GM10248 (cell line): ENCODE measurements around the gene OSBPL9.

Source experiments
- CTCF ChIA-PET: fragments of 300-600 bp; sonication (Branson Sonifier 250); formaldehyde crosslinking; extraction: SDS; loops from one replicate; lab custom pipeline; 2021; ENCODE audit warnings: antibody characterized with exemption; lab: Yijun Ruan, JAX
- POLR2A ChIA-PET: fragments of 350-650 bp; sonication (Branson Sonifier 250); formaldehyde crosslinking; extraction: SDS; loops from one replicate; lab custom pipeline; 2020; ENCODE audit warnings: antibody characterized with exemption; lab: Yijun Ruan, JAX
- DNase-seq: peaks from one replicate; pipeline ENCODE4 v3.0.0; 2012; ENCODE audit errors: extremely low spot score
- TF ChIP-seq, protein P1 (sequence below): IDR thresholded peaks from 2 replicates; pipeline ENCODE4 v1.5.1; 2012; ENCODE audit warnings: mild to moderate bottlenecking, low read depth; ENCODE audit errors: extremely low read depth, missing control alignments, control extremely low read depth

OSBPL9 gene

DNA sequence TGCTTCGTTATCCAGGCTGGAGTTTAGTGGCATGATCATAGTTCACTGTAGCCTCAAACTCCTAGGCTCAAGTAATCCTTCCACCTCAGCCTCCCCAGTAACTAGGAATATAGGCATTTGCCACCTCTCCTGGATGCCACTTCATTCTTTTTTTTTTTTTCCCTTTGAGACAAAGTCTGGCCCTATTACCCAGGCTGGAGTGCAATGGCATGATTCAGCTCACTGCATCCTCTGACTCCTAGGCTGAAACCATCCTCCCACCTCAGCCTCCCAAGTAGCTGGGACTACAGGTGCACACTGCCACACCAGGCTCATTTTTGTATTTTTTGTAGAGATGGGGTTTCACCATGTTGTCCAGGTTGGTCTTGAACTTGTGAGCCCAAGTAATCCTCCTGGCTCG lies 19.3 kb downstream of the OSBPL9 start:
- TF ChIP-seq, protein P1, sequence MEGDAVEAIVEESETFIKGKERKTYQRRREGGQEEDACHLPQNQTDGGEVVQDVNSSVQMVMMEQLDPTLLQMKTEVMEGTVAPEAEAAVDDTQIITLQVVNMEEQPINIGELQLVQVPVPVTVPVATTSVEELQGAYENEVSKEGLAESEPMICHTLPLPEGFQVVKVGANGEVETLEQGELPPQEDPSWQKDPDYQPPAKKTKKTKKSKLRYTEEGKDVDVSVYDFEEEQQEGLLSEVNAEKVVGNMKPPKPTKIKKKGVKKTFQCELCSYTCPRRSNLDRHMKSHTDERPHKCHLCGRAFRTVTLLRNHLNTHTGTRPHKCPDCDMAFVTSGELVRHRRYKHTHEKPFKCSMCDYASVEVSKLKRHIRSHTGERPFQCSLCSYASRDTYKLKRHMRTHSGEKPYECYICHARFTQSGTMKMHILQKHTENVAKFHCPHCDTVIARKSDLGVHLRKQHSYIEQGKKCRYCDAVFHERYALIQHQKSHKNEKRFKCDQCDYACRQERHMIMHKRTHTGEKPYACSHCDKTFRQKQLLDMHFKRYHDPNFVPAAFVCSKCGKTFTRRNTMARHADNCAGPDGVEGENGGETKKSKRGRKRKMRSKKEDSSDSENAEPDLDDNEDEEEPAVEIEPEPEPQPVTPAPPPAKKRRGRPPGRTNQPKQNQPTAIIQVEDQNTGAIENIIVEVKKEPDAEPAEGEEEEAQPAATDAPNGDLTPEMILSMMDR = no peak
- ChIA-PET CTCF (no interaction called here), POLR2A (no interaction called here)
- no peak for DNase-seq

DNA sequence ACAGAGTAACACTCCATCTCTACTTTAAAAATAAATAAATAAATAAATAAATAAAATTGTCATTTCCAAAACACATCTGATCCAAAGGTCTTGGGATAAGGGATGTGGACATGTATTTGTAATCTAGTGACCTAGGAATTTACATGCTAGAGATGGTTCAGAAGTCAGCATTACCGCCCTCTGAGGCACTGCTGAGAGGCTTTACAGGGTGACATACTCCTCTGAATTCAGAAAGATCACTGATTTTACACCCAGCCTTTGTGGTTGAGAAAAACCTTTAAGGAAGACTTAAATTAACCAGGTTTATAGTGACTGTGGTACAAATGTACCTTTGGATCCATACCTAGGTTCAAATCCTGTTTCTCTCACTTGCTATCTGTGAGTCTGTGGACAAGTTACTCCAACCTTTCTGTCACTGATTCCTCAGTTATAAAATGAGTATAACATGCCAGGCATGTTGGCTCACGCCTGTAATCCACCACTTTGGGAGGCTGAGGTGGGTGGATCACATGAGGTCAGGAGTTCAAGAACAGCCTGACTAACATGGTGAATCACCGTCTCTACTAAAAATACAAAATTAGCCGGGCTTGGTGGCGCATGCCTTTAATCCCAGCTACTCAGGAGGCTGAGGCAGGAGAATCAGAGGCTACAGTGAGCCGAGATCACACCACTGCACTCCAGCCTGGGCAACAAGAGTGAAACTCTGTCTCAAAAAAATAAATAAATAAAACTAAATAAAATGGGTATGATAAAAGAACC lies 20.1 kb downstream of the OSBPL9 start:
- TF ChIP-seq, protein P1 = no peak
- ChIA-PET CTCF (no interaction called here), POLR2A (no interaction called here)
- no peak for DNase-seq

DNA sequence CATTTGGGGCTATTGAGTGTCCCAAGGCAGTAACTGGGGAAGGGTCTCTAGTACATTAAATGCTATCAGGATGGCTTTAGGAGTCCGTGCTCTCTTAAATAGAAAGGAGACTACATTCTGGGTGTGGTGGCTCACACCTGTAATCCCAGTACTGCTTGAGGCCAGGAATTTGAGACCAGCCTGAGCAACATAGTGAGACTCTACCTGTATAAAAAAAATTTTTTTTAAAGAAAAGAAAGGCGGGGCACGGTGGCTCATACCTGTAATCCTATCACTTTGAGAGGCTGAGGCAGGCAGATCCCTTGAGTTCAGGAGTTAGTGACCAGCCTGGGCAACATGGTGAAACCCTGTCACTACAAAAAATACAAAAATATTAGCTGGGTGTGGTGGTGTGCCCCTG lies 21.5 kb downstream of the OSBPL9 start:
- TF ChIP-seq, protein P1 = no peak
- POLR2A ChIA-PET = no interaction called here
- DNase-seq = no peak
- CTCF ChIA-PET = no interaction called here

DNA sequence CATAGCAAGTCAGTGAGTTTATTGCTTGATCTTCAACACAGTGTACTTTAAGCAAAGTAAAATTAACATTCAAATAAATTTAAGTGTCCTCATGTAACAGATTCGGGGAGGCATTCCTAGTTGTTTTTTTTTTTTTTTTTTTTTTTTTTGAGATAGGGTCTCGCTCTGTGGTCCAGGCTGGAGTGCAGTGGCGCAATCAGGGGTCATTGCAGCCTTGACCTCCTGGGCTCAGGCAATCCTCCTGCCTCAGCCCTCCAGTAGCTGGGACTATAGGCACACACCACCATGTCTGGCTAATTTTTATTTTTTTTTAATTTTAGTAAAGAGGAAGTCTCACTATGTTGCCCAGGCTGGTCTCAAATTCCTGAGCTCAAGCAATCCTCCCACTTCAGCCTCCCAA lies 22.8 kb downstream of the OSBPL9 start:
- ChIA-PET POLR2A (no interaction called here), CTCF (interaction anchor here (1.5 kb wide), 1 partner anchor 16 kb away, joined by 3 read pairs; no protein-coding TSS in a partner anchor)
- DNase-seq = no peak
- TF ChIP-seq, protein P1 = no peak

DNA sequence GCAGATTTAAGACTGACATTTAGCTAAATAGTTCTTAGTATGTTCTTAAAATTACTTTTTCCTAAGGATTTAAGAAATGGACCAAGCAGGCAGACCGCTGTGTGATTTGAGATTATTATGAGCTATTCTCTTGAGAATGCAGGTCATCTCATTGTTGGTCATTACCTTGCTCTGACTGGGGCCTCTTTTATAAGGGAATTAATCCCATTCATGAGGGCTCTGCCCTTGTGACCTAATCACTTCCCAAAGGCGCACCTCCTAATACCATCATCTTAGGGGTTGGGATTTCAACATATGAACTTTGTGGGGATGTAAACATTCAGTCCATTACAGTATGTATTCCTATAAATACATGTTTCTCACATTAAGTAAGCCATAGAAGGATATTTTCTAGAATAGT lies 24.2 kb downstream of the OSBPL9 start:
- TF ChIP-seq, protein P1 = no peak
- CTCF ChIA-PET = interaction anchor here (1.2 to 1.5 kb wide), 3 partner anchors 11 to 22 kb away, joined by 3 read pairs; no protein-coding TSS in a partner anchor
- no peak for DNase-seq
- POLR2A ChIA-PET = no interaction called here

DNA sequence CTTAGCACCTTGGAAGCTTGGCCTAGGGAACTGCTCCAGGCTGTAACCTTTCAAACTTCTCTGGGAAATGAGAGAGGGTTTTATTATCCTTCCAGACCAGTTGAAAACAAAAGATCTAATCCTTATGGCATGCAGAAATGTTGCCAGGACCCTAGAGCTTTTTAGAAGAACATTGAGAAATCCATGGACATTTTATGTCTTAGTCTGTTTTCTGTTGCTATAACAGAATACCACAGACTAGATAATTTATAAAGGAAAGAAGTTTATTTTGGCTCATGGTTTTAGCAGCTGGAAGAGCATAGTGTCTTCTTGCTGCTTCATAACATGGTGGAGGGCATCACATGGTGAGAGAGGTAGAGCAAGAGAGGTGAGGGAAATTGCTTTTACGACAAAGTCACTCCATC lies 25.8 kb downstream of the OSBPL9 start:
- ChIA-PET POLR2A (no interaction called here), CTCF (interaction anchor here (1.1 kb wide), 1 partner anchor 10 kb away, joined by 4 read pairs; no protein-coding TSS in a partner anchor)
- TF ChIP-seq, protein P1 = no peak
- no peak for DNase-seq

DNA sequence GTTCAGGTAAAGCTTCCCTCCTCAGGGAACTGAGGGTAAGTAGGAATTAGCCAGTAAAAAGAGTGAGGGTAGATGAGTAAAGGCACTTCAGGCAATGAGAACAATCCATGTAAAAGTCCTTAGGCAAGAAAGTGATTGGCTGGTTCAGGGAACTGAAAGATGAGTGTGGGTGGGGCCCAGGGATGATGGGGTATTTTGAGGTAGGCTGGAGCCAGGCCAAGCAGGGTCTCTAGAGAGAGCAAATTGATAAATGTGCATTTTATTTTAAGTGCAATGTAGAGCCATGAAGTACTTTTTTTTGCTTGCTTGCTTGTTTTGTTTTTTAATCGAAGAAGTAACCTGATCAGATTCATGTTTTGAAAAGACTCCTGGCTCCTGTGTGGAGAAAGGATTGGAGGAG lies 26.5 kb downstream of the OSBPL9 start:
- ChIA-PET POLR2A (no interaction called here), CTCF (interaction anchor here (1.1 kb wide), 1 partner anchor 10 kb away, joined by 4 read pairs; no protein-coding TSS in a partner anchor)
- TF ChIP-seq, protein P1 = no peak
- no peak for DNase-seq
